NCI-H2029 (cell line): ENCODE measurements around the gene PUM2.

Source experiments
- DNase-seq: peaks from one replicate; lab custom pipeline; 2025; lab: John Stamatoyannopoulos, UW

The PUM2 gene

DNA sequence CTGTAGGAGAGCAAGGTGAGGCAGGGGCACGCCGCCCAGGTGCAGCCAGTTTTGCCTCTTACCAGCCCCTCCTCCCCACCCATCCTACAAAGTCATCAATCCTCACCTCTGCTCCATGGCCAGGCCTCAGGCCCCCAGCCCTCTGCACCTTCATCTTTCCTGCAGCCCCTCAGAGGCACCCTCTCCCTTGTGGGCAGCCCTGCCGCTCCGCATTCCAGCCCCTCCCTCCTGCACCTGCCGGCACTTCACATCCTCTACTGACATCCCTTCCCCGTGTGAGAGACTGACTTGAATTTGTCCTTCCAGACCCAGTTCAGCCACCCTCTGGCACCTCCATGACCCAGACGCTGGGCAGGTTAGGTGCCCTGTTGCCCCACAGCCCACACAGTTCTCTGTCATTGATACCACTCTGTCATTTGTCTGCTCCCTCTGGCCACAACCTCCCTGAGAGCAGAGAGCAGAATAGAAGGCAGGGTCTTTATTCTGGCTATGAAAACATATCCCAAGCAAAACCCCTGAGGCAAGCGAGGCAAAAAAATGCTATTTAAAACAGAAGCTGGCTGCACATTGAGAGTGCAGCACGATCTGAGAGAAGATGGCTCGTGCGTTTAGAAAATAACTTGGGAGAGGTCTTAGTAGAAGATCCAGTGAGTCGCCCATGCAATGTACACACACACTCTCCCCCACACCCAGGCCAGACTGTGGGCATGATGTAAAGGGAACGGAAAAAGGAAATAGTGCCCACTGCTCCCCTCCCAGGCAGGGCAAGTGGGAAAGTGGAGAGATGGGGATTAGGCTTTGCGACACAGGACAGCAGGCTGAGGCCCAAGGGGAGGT is 151.6 kb downstream of the PUM2 start:
- no peak for DNase-seq
